GM10248 (cell line): Measurements from ENCODE around the gene SGPP2.

ENCODE experiments used
- CTCF ChIA-PET: fragments of 300-600 bp; sonication (Branson Sonifier 250); formaldehyde crosslinking; extraction: SDS; loops from one replicate; lab custom pipeline; 2021; ENCODE audit warnings: antibody characterized with exemption; lab: Yijun Ruan, JAX
- POLR2A ChIA-PET: fragments of 350-650 bp; sonication (Branson Sonifier 250); formaldehyde crosslinking; extraction: SDS; loops from one replicate; lab custom pipeline; 2020; ENCODE audit warnings: antibody characterized with exemption; lab: Yijun Ruan, JAX
- DNase-seq: peaks from one replicate; pipeline ENCODE4 v3.0.0; 2012; ENCODE audit errors: extremely low spot score
- TF ChIP-seq, protein P1 (sequence below): IDR thresholded peaks from 2 replicates; pipeline ENCODE4 v1.5.1; 2012; ENCODE audit warnings: mild to moderate bottlenecking, low read depth; ENCODE audit errors: extremely low read depth, missing control alignments, control extremely low read depth

SGPP2 gene

DNA sequence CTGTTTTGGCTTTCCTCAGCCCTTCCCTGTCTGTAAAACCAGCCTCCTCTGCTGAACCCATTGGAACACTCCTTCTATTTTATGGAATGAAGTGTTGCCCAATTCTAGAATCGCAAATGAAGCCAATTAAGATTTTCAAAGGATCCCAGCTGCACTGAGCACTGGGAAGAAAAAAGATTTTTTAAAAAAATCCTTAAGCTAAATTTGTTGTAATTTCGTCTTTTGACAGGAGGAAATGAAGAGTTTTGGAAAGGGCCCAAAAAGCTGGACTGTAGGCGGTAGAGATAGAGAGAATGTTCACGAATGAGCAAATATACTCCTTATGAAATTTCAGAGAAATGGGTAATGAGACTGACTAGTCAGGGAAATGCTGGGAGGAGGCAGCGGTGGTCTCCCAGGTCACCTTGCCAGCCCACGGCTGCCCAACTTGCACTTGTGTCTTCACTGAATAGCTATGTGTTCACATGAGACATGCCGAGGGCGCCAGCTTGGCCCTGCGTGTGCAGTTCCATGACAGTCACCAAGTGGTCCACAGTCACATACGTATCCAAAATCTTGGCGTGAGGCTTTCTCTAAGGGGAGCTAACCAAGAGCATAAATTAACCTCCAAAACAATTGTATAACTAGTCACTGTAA is 69.9 kb downstream of the SGPP2 start:
- ChIA-PET CTCF (interaction anchor here (0.8 to 1.6 kb wide), 3 partner anchors 39 to 181 kb away, joined by 3 to 6 read pairs (median 3); no protein-coding TSS in a partner anchor), POLR2A (no interaction called here)
- TF ChIP-seq, protein P1, sequence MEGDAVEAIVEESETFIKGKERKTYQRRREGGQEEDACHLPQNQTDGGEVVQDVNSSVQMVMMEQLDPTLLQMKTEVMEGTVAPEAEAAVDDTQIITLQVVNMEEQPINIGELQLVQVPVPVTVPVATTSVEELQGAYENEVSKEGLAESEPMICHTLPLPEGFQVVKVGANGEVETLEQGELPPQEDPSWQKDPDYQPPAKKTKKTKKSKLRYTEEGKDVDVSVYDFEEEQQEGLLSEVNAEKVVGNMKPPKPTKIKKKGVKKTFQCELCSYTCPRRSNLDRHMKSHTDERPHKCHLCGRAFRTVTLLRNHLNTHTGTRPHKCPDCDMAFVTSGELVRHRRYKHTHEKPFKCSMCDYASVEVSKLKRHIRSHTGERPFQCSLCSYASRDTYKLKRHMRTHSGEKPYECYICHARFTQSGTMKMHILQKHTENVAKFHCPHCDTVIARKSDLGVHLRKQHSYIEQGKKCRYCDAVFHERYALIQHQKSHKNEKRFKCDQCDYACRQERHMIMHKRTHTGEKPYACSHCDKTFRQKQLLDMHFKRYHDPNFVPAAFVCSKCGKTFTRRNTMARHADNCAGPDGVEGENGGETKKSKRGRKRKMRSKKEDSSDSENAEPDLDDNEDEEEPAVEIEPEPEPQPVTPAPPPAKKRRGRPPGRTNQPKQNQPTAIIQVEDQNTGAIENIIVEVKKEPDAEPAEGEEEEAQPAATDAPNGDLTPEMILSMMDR: no peak
- no peak for DNase-seq

DNA sequence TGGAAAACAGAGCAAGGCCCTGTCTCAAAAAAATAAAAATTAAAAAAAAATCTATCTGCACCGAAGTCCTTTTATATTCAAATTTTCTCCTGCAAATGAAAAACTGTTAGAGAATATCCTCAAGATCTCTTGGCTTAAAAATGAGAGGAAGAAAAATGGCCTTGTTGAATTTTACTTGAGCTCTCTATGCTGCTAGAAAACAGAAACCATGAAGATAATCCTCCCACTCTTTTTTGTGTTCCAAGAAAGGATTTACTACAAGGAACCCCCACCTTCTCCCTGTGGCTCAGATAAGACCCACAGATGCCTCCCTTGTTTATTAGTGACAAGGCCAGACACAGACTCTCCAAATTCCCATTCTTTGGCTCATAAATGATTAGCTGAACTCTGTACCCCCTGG is 71.0 kb downstream of the SGPP2 start:
- POLR2A ChIA-PET: no interaction called here
- TF ChIP-seq, protein P1: no peak
- no peak for DNase-seq
- CTCF ChIA-PET: interaction anchor here (0.7 to 1.6 kb wide), 2 partner anchors 23 to 66 kb away, joined by 3 to 6 read pairs; no protein-coding TSS in a partner anchor

DNA sequence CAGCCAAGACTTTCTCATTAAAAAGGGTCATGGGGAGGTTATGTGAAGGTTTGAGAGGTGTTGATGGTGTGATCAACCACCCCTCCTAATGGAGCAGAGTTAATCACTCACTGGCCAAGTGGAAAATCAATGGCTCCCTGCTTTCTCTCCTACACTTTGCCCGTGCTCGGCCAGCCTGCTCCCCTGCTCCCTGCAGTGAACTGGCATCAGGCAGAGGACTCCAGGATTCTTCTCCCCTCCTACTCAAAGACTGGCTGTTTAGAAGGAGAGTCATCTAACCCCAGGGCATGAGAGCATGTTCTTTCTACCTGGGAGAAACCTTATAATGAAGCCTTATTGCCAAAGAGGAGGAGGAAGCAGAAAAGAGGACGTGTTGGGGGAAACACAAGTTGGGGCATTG is 74.9 kb downstream of the SGPP2 start:
- TF ChIP-seq, protein P1: no peak
- ChIA-PET POLR2A (no interaction called here), CTCF (interaction anchor here (0.8 to 1.0 kb wide), 2 partner anchors 9 to 15 kb away, joined by 3 to 4 read pairs; no protein-coding TSS in a partner anchor)
- DNase-seq: no peak

DNA sequence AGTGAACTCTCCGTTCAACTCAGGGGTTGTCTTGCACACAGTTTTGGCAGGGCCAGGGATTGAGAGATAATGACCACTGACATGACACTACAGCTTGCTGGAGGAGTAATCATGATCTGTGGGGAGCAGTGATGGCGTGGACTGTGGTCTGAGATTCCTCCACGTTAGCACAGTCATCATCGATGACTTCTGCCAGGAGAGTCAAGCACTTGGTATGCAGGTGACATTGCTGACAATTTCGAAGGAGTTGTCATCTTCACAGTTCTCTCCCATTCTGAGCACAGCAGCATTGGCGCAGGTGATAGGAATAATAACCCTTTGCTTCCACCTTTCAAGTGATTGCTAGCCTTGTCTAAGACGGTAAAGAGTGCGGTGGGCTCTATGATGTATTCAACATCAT is 79.8 kb downstream of the SGPP2 start:
- POLR2A ChIA-PET: no interaction called here
- TF ChIP-seq, protein P1: no peak
- DNase-seq: no peak
- CTCF ChIA-PET: interaction anchor here (1.4 kb wide), 1 partner anchor 56 kb away, joined by 3 read pairs; no protein-coding TSS in a partner anchor

DNA sequence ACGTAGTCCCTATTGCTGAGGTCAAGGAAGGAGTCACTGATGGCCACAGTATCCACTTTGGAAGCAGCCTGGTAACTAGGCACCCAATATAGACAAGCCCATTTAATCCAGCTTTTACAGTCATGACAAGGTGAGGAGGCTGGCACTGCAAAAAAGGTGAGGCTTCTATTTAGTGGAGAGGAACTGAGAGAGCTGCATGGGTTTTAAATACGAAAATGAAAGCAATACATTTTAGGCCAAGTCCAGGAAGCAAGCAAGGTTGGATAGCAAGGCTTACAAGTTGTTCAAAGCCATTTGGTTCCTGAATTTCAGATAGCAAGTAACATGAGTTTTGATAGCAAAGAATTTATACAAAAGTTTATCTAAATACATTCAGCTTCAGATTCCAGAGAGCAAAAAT is 80.4 kb downstream of the SGPP2 start:
- TF ChIP-seq, protein P1: no peak
- POLR2A ChIA-PET: no interaction called here
- DNase-seq: peak; percentile 46
- CTCF ChIA-PET: interaction anchor here (1.2 to 1.4 kb wide), 2 partner anchors 12 to 56 kb away, joined by 3 read pairs; no protein-coding TSS in a partner anchor

DNA sequence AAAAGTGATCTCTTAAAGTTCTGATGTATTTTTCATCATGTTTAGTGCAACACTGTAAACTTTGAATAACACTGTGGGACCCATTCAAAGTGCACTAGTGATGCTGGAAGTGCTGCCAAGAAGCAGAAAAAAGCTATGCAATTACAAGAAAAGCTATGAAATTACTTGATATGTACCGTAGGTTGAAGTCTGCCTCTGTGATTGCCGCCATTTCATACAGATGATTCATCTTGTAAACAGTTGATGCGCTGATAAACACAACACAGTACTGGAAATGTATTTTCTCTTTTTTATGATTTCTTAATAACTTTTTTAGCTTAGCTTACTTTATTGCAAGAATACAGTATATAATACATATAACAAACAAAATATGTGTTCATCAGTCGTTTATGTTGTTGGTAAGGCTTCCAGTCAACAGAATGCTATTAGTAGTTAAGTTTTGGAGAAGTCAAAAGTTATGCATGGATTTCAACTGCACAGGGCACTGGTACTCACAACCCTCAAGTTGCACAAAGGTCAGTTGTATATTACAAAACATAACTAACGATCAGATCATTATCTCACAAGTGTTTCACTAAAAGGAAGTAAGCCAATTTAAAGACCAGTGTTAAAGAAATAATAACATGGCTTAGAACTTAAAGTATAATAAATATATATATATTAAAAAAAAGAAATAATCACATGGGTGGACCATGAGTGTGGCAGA is 82.0 kb downstream of the SGPP2 start:
- ChIA-PET POLR2A (no interaction called here), CTCF (interaction anchor here (0.6 to 1.5 kb wide), 2 partner anchors 38 to 188 kb away, joined by 3 read pairs; no protein-coding TSS in a partner anchor)
- no peak for DNase-seq
- TF ChIP-seq, protein P1: no peak
